H9 (cell line): ENCODE measurements around the gene FOXF1. TPM values are rescaled to one million over a fixed set of nuclear protein-coding genes. Genes with fewer than 3 reads are reported as not detected.

Source experiments
- DNase-seq: peaks from one replicate; pipeline ENCODE4 v3.0.0-alpha.2; 2017
- H2AFZ ChIP-seq: one replicate; pipeline ENCODE4 v1.6.1; 2013; ENCODE audit warnings: mild to moderate bottlenecking, low read length, control low read depth, moderate library complexity
- H2AK5ac ChIP-seq: 2 replicates; pipeline ENCODE4 v1.6.1; 2013; ENCODE audit warnings: low read length, control low read depth, mixed read lengths; ENCODE audit not compliant: insufficient read length
- H2BK120ac ChIP-seq: one replicate; pipeline ENCODE4 v1.6.1; 2013; ENCODE audit warnings: low read depth, mild to moderate bottlenecking, low read length, control low read depth, inconsistent platforms; ENCODE audit not compliant: poor library complexity, severe bottlenecking
- H2BK12ac ChIP-seq: 2 replicates; pipeline ENCODE4 v1.6.1; 2013; ENCODE audit warnings: low read length, control low read depth, mixed read lengths, low read depth; ENCODE audit not compliant: insufficient read length
- H2BK15ac ChIP-seq: 2 replicates; pipeline ENCODE4 v1.6.1; 2013; ENCODE audit warnings: low read depth, low read length, control low read depth
- H2BK20ac ChIP-seq: one replicate; pipeline ENCODE4 v1.6.1; 2013; ENCODE audit warnings: low read depth, mild to moderate bottlenecking, low read length, control low read depth, inconsistent platforms; ENCODE audit not compliant: poor library complexity, severe bottlenecking
- H2BK5ac ChIP-seq: 2 replicates; pipeline ENCODE4 v1.6.1; 2013; ENCODE audit warnings: low read length, control low read depth, mixed read lengths; ENCODE audit not compliant: insufficient read length
- H3K14ac ChIP-seq: 2 replicates; pipeline ENCODE4 v1.6.1; 2013; ENCODE audit warnings: low read length, control low read depth; ENCODE audit not compliant: insufficient read depth
- H3K18ac ChIP-seq: 2 replicates; pipeline ENCODE4 v1.6.1; 2013; ENCODE audit warnings: low read depth, mild to moderate bottlenecking, mixed read lengths, low read length, control low read depth; ENCODE audit not compliant: insufficient read length
- H3K23ac ChIP-seq: 2 replicates; pipeline ENCODE4 v1.6.1; 2013; ENCODE audit warnings: low read length, control low read depth, mixed read lengths, low read depth; ENCODE audit not compliant: insufficient read length
- H3K23me2 ChIP-seq: 2 replicates; pipeline ENCODE4 v1.6.1; 2013; ENCODE audit warnings: low read depth, mild to moderate bottlenecking, mixed read lengths, low read length, control low read depth; ENCODE audit not compliant: insufficient read length, poor library complexity, severe bottlenecking
- H3K27ac ChIP-seq: 2 replicates; pipeline ENCODE4 v1.5.1; 2013; ENCODE audit warnings: low read length, control low read depth, mixed read lengths, low read depth; ENCODE audit not compliant: insufficient read length
- H3K27me3 ChIP-seq: 2 replicates; pipeline ENCODE4 v1.6.1; 2013; ENCODE audit warnings: low read length, control low read depth, inconsistent platforms; ENCODE audit not compliant: insufficient read depth
- H3K4ac ChIP-seq: 2 replicates; pipeline ENCODE4 v1.6.1; 2013; ENCODE audit warnings: low read depth, mild to moderate bottlenecking, control low read depth, inconsistent platforms, low read length, moderate library complexity
- H3K4me1 ChIP-seq: 2 replicates; pipeline ENCODE4 v1.6.1; 2013; ENCODE audit warnings: low read length, control low read depth, inconsistent platforms; ENCODE audit not compliant: insufficient read depth
- H3K4me2 ChIP-seq: 2 replicates; pipeline ENCODE4 v1.6.1; 2013; ENCODE audit warnings: low read length, control low read depth, mixed read lengths; ENCODE audit not compliant: insufficient read length, insufficient read depth
- H3K56ac ChIP-seq: 2 replicates; pipeline ENCODE4 v1.6.1; 2013; ENCODE audit warnings: low read depth, mild to moderate bottlenecking, mixed read lengths, low read length, control low read depth; ENCODE audit not compliant: insufficient read length
- H3K79me1 ChIP-seq: 2 replicates; pipeline ENCODE4 v1.6.1; 2013; ENCODE audit warnings: low read depth, mild to moderate bottlenecking, moderate library complexity, low read length, control low read depth, inconsistent platforms; ENCODE audit not compliant: insufficient read depth, poor library complexity, severe bottlenecking
- H3K79me2 ChIP-seq: 2 replicates; pipeline ENCODE4 v1.6.1; 2013; ENCODE audit warnings: low read length, control low read depth, inconsistent platforms; ENCODE audit not compliant: insufficient read depth
- H3K9ac ChIP-seq: 2 replicates; pipeline ENCODE4 v1.6.1; 2013; ENCODE audit warnings: low read length, control low read depth, mixed read lengths; ENCODE audit not compliant: insufficient read length; ENCODE audit errors: extremely low read depth
- H3K9me3 ChIP-seq: one replicate; pipeline ENCODE4 v1.6.1; 2013; ENCODE audit warnings: low read depth, low read length, inconsistent platforms; ENCODE audit not compliant: control insufficient read depth
- H3T11ph ChIP-seq: one replicate; pipeline ENCODE4 v1.6.1; 2013; ENCODE audit warnings: mild to moderate bottlenecking, low read length, control low read depth, inconsistent platforms
- H4K20me1 ChIP-seq: one replicate; pipeline ENCODE4 v1.6.1; 2013; ENCODE audit not compliant: control insufficient read depth, insufficient read length, insufficient read depth
- H4K5ac ChIP-seq: 2 replicates; pipeline ENCODE4 v1.6.1; 2013; ENCODE audit warnings: low read depth, mild to moderate bottlenecking, mixed read lengths, low read length, control low read depth; ENCODE audit not compliant: insufficient read length
- H4K8ac ChIP-seq: replicated peaks from 2 replicates; pipeline ENCODE4 v1.6.1; 2013; ENCODE audit warnings: low read length, control low read depth, mixed read lengths, low read depth; ENCODE audit not compliant: insufficient read length
- H4K91ac ChIP-seq: 2 replicates; pipeline ENCODE4 v1.6.1; 2013; ENCODE audit warnings: low read depth, mild to moderate bottlenecking, moderate library complexity, mixed read lengths, low read length, control low read depth; ENCODE audit not compliant: insufficient read length
- H3K27ac Mint-ChIP-seq, 3 experiments: 2 replicates in 2 of 3; 3 replicates in 1 of 3; pipeline ENCODE4 v1.8.0; 2020 to 2021; ENCODE audit warnings: mixed read lengths in 3 of 3, mild to moderate bottlenecking in 1 of 3, moderate library complexity in 1 of 3
- H3K27me3 Mint-ChIP-seq: 2 replicates; pipeline ENCODE4 v1.8.0; 2021; ENCODE audit warnings: low read depth, mild to moderate bottlenecking, moderate library complexity, mixed read lengths
- H3K36me3 Mint-ChIP-seq, 3 experiments: 2 replicates in 2 of 3; 3 replicates in 1 of 3; pipeline ENCODE4 v1.8.0; 2020 to 2021; ENCODE audit warnings: low read depth in 3 of 3, mixed read lengths in 3 of 3; ENCODE audit not compliant: insufficient read depth in 1 of 3
- H3K4me1 Mint-ChIP-seq, 2 experiments: 2 replicates each; pipeline ENCODE4 v1.8.0; 2020; ENCODE audit warnings: mixed read lengths in 2 of 2
- H3K4me3 Mint-ChIP-seq, 2 experiments: 2 replicates in 1 of 2; 3 replicates in 1 of 2; pipeline ENCODE4 v1.8.0; 2020 to 2021; ENCODE audit warnings: mild to moderate bottlenecking in 2 of 2, mixed read lengths in 2 of 2, moderate library complexity in 1 of 2
- H3K9me3 Mint-ChIP-seq, 2 experiments: 2 replicates in 1 of 2; 3 replicates in 1 of 2; pipeline ENCODE4 v1.8.0; 2020; ENCODE audit warnings: mild to moderate bottlenecking in 2 of 2, mixed read lengths in 2 of 2, moderate library complexity in 1 of 2
- WGBS: extraction: QIAGEN DNeasy Blood & Tissue Kit; methylation state at CpG from one replicate; pipeline ENCODE4 v1.1.7; 2013; ENCODE audit warnings: missing lambda C conversion rate, low lambda C conversion rate, mixed read lengths; ENCODE audit not compliant: insufficient read length; ENCODE audit errors: extremely low coverage; 5-methylcytosine and 5-hydroxymethylcytosine counted together
- total RNA-seq: library from RNA; stranded (reverse); gene quantifications from 2 replicates; pipeline ENCODE4 v1.2.1, GENCODE V29; 2021
- TF ChIP-seq, protein P1 (sequence below): fragments of 200-600 bp; sonication (generic); conservative IDR thresholded peaks from 3 replicates; pipeline ENCODE4 v1.8.0; 2021; ENCODE audit warnings: antibody characterized with exemption, mild to moderate bottlenecking

Gene FOXF1
- total RNA-seq, 1 experiment from 2014 or later = not detected

DNA sequence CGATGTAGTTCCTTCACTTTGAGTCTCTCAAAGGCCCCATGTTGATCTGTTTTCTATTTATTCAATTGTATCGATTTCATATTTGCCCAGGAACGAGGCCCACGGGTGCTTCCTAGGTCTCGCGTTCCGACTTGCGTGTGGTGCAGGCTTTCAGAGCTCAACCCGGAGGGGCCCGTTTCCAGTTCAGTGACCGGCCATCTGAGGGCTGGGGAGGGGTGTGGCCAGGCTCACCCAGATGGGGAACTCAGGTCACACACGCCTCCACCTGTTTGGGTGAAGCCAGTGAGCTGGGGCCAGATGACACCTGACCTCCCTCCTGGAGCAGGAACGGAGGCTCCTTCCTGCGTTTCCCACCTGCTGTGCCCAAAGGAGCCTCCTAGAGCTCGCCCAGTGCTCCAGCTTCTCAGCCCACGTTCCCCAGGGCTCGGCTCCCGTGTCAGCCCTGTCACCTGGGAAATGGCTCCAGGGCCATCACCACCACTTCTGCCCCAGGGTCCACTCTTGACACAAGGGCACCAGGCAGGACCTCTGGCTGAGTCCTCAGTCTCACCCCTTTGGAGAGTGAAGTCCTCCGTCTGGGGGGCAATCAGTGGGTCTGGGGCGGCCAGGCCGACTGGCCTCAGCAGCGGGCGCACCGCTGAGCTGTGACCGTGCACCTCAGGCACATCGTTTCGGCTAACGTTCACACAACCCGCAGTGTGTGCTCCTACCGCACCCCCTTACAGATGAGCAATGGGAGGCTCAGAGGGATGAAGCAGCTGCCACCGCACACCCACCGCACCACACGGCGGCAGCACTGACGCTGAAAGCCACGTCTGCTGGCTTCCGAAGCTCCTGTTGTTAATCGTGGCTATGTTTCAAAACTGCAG, 18.0 kb downstream of the FOXF1 start:
- Histone ChIP-seq H2BK15ac (no peak overlapping the region), H4K5ac (no peak overlapping the region), H3K9me3 (no peaks in the 10 kb centered on the region), H3K4ac (no peak overlapping the region), H2BK5ac (no peak overlapping the region), H3K79me1 (no peaks in the 10 kb centered on the region), H3K18ac (no peak overlapping the region), H2BK20ac (no peak overlapping the region), H4K8ac (no peak overlapping the region), H3T11ph (no peak overlapping the region), H3K27ac (no peak overlapping the region), H2BK12ac (no peak overlapping the region), H3K9ac (no peak overlapping the region), H3K23me2 (no peaks in the 10 kb centered on the region), H4K91ac (no peak overlapping the region), H2BK120ac (no peak overlapping the region), H3K23ac (no peak overlapping the region), H3K14ac (no peak overlapping the region), H3K79me2 (no peaks in the 10 kb centered on the region), H3K56ac (no peak overlapping the region), H3K4me1 (no peaks in the 10 kb centered on the region), H2AFZ (no peak overlapping the region), H3K4me2 (no peak overlapping the region), H2AK5ac (no peak overlapping the region), H4K20me1 (no peaks in the 10 kb centered on the region), H3K27me3 (no peaks in the 10 kb centered on the region)
- Mint-ChIP-seq H3K36me3 (peaks cover 0 to 5% (median 0%) of the 10 kb centered on the region in 3 experiments; a peak in 1 of 7 replicates), H3K27me3 (peaks cover 21% of the 10 kb centered on the region), H3K27ac (no peak overlapping the region), H3K9me3 (peaks cover 0 to 5% of the 10 kb centered on the region in 2 experiments; a peak in 2 of 5 replicates), H3K4me1 (peaks cover 2 to 12% of the 10 kb centered on the region in 2 experiments; a peak in 3 of 4 replicates), H3K4me3 (no peak overlapping the region)
- no CpG with 5 or more reads among the region's 38 CpGs for WGBS
- TF ChIP-seq, protein P1, sequence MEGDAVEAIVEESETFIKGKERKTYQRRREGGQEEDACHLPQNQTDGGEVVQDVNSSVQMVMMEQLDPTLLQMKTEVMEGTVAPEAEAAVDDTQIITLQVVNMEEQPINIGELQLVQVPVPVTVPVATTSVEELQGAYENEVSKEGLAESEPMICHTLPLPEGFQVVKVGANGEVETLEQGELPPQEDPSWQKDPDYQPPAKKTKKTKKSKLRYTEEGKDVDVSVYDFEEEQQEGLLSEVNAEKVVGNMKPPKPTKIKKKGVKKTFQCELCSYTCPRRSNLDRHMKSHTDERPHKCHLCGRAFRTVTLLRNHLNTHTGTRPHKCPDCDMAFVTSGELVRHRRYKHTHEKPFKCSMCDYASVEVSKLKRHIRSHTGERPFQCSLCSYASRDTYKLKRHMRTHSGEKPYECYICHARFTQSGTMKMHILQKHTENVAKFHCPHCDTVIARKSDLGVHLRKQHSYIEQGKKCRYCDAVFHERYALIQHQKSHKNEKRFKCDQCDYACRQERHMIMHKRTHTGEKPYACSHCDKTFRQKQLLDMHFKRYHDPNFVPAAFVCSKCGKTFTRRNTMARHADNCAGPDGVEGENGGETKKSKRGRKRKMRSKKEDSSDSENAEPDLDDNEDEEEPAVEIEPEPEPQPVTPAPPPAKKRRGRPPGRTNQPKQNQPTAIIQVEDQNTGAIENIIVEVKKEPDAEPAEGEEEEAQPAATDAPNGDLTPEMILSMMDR = peak; percentile 46; the same call in 2 of the 3 replicates
- DNase-seq = no peak
